ENCODE results near the gene CITED4. TPM values are rescaled to one million over a fixed set of nuclear protein-coding genes. Genes with fewer than 3 reads are reported as not detected.
A peak's percentile ranks its signal among the peaks of the same experiment; 100 is the strongest.

The CITED4 gene
- total RNA-seq, 1 experiment from 2014 or later, result 9.5 TPM

DNA sequence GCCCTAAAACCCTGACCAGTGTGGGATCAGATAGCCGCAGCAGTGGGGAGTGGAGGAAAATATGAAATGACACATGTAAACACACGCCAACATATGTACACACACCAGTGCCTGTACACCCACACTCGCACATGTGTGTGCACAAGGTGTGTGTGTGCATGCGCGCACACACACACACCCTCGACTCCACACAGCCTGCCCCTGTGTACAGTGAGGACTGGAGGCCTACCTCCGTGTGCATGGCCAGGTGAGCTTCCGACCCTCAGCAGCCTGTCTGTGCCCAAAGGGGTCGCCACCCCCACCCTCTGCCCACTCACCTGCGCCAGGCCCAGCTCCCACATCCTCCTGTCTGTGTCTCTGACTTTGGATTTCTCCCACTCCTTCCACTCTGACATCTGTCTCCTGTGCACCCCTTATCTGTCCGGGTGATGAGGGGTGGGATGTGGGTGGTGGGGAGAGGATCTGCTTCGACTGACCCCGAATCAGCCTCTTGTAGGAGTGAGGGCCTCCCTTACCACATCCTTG lies 31.7 kb downstream of the CITED4 start:
- no peak overlapping the region for H2AFZ ChIP-seq (ENCODE audit: low read length)
- no peaks in the 10 kb centered on the region for H3K79me1 ChIP-seq (ENCODE audit: insufficient read depth, low read depth, low read length, poor library complexity, severe bottlenecking)
- no peaks in the 10 kb centered on the region for H3K9me3 ChIP-seq (ENCODE audit: control insufficient read depth, low read depth, low read length)
- no peaks in the 10 kb centered on the region for H3K27me3 ChIP-seq (ENCODE audit: insufficient read depth, low read length)
- no peak overlapping the region for H3K14ac ChIP-seq (ENCODE audit: insufficient read depth, low read length)
- no peak for DNase-seq
- H3T11ph ChIP-seq (ENCODE audit: low read length), result no peak overlapping the region
- TF ChIP-seq, protein P1, sequence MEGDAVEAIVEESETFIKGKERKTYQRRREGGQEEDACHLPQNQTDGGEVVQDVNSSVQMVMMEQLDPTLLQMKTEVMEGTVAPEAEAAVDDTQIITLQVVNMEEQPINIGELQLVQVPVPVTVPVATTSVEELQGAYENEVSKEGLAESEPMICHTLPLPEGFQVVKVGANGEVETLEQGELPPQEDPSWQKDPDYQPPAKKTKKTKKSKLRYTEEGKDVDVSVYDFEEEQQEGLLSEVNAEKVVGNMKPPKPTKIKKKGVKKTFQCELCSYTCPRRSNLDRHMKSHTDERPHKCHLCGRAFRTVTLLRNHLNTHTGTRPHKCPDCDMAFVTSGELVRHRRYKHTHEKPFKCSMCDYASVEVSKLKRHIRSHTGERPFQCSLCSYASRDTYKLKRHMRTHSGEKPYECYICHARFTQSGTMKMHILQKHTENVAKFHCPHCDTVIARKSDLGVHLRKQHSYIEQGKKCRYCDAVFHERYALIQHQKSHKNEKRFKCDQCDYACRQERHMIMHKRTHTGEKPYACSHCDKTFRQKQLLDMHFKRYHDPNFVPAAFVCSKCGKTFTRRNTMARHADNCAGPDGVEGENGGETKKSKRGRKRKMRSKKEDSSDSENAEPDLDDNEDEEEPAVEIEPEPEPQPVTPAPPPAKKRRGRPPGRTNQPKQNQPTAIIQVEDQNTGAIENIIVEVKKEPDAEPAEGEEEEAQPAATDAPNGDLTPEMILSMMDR (conservative IDR thresholded peaks at IDR 0.05), result no peak
- no peaks in the 10 kb centered on the region; the same call in 1 of the 2 replicates for H3K27me3 Mint-ChIP-seq (ENCODE audit: low read depth)
- H3K23me2 ChIP-seq (ENCODE audit: insufficient read length, low read depth, low read length, poor library complexity, severe bottlenecking), result no peaks in the 10 kb centered on the region
- H3K9me3 Mint-ChIP-seq, result no peaks in the 10 kb centered on the region; a peak in 1 of 5 replicates
- no peaks in the 10 kb centered on the region for H3K4me1 ChIP-seq (ENCODE audit: insufficient read depth, low read length)
- no peak overlapping the region for H3K23ac ChIP-seq (ENCODE audit: insufficient read length, low read depth, low read length)
- no peak overlapping the region for H4K91ac ChIP-seq (ENCODE audit: insufficient read length, low read depth, low read length)
- no CpG with 5 or more reads among the region's 13 CpGs for WGBS (ENCODE audit: extremely low coverage, insufficient read length, low lambda C conversion rate)
- H3K36me3 Mint-ChIP-seq (ENCODE audit: insufficient read depth in 1 of 3, low read depth in 3 of 3), result no peaks in the 10 kb centered on the region
- H3K18ac ChIP-seq (ENCODE audit: insufficient read length, low read depth, low read length), result no peak overlapping the region
- no peak overlapping the region for H2BK5ac ChIP-seq (ENCODE audit: insufficient read length, low read length)
- H2BK12ac ChIP-seq (ENCODE audit: insufficient read length, low read depth, low read length), result no peak overlapping the region
- H3K27ac Mint-ChIP-seq, result 0 out of 7 replicates have a peak overlapping the region, but pooled peaks of 1 of the 3 experiments have one; percentile 57
- H2BK120ac ChIP-seq (ENCODE audit: low read depth, low read length, poor library complexity, severe bottlenecking), result no peak overlapping the region
- no peaks in the 10 kb centered on the region for H3K79me2 ChIP-seq (ENCODE audit: insufficient read depth, low read length)
- no peak overlapping the region for H2BK15ac ChIP-seq (ENCODE audit: low read depth, low read length)
- H3K4me3 Mint-ChIP-seq, result no peak overlapping the region
- no peaks in the 10 kb centered on the region for H4K20me1 ChIP-seq (ENCODE audit: control insufficient read depth, insufficient read depth, insufficient read length)
- no peak overlapping the region for H3K9ac ChIP-seq (ENCODE audit: extremely low read depth, insufficient read length, low read length)
- no peak overlapping the region for H2BK20ac ChIP-seq (ENCODE audit: low read depth, low read length, poor library complexity, severe bottlenecking)
- peaks cover 9 to 15% of the 10 kb centered on the region in 2 experiments for H3K4me1 Mint-ChIP-seq
- H3K4me2 ChIP-seq (ENCODE audit: insufficient read depth, insufficient read length, low read length), result no peak overlapping the region
- no peak overlapping the region for H2AK5ac ChIP-seq (ENCODE audit: insufficient read length, low read length)
- H3K56ac ChIP-seq (ENCODE audit: insufficient read length, low read depth, low read length), result no peak overlapping the region
- no peak overlapping the region for H3K27ac ChIP-seq (ENCODE audit: insufficient read length, low read depth, low read length)
- H3K4ac ChIP-seq (ENCODE audit: low read depth, low read length), result no peak overlapping the region
- no peak overlapping the region for H4K5ac ChIP-seq (ENCODE audit: insufficient read length, low read depth, low read length)
- no peak overlapping the region for H4K8ac ChIP-seq (replicated peaks; ENCODE audit: insufficient read length, low read depth, low read length)

Data from H9 (cell line).